HEK293 (cell line): ENCODE measurements around the gene OLFM2.

Experiments used
- CTCF ChIA-PET: fragments of 350-600 bp; formaldehyde crosslinking; extraction: SDS; loops from one replicate; lab custom pipeline; 2021; ENCODE audit warnings: antibody characterized with exemption; lab: Yijun Ruan, JAX
- POLR2A ChIA-PET: fragments of 300-600 bp; formaldehyde crosslinking; extraction: SDS; loops from one replicate; lab custom pipeline; 2020; ENCODE audit warnings: antibody characterized with exemption, inconsistent platforms; lab: Yijun Ruan, JAX
- H3K27ac ChIP-seq: fragments of 200-500 bp; sonication (Bioruptor generic); 2 replicates; pipeline ENCODE4 v1.5.1; 2014; ENCODE audit warnings: low read depth, low read length, control low read depth, inconsistent platforms; ENCODE audit errors: extremely low read depth
- H3K36me3 ChIP-seq, 2 experiments: fragments of 200-500 bp in 1 of 2; sonication (Bioruptor generic) in 1 of 2; 1 replicate in 1 of 2; 2 replicates in 1 of 2; pipeline ENCODE4 v1.5.1; 2014 to 2017; ENCODE audit warnings: inconsistent platforms in 2 of 2, low read length in 2 of 2; ENCODE audit not compliant: control insufficient read depth in 2 of 2, insufficient read depth in 1 of 2
- H3K4me1 ChIP-seq: fragments of 200-500 bp; sonication (Bioruptor generic); 2 replicates; pipeline ENCODE4 v1.5.1; 2014; ENCODE audit warnings: mild to moderate bottlenecking, low read length, inconsistent platforms; ENCODE audit not compliant: control insufficient read depth, insufficient read depth
- H3K4me3 ChIP-seq: 2 replicates; pipeline ENCODE4 v1.5.1; 2011; ENCODE audit warnings: low read depth, mild to moderate bottlenecking, control low read depth, low read length, moderate library complexity
- H3K9me3 ChIP-seq: fragments of 200-500 bp; sonication (Bioruptor generic); 2 replicates; pipeline ENCODE4 v1.5.1; 2014; ENCODE audit warnings: low read depth, low read length, inconsistent platforms; ENCODE audit not compliant: control insufficient read depth, insufficient read depth
- IKZF3 ChIP-seq: fragments of 450-650 bp; IDR thresholded peaks from 2 replicates; pipeline ENCODE4 v1.5.0; 2018; ENCODE audit warnings: missing biosample characterization, mild to moderate bottlenecking, missing genetic modification characterization, moderate library complexity
- KLF10 ChIP-seq: fragments of 450-650 bp; IDR thresholded peaks from 2 replicates; pipeline ENCODE4 v1.5.1; 2018; ENCODE audit warnings: missing biosample characterization, mild to moderate bottlenecking, missing genetic modification characterization
- OSR2 ChIP-seq: fragments of 450-650 bp; formaldehyde crosslinking; IDR thresholded peaks from 2 replicates; pipeline ENCODE4 v1.5.1; 2016; ENCODE audit warnings: missing biosample characterization, missing genetic modification characterization
- RBAK ChIP-seq: fragments of 450-650 bp; formaldehyde crosslinking; IDR thresholded peaks from 2 replicates; pipeline ENCODE4 v1.5.1; 2016; ENCODE audit warnings: missing biosample characterization, missing genetic modification characterization
- SCRT1 ChIP-seq: fragments of 450-650 bp; formaldehyde crosslinking; IDR thresholded peaks from 2 replicates; pipeline ENCODE4 v1.5.1; 2016; ENCODE audit warnings: missing biosample characterization, missing genetic modification characterization, borderline replicate concordance
- SCRT2 ChIP-seq: fragments of 450-650 bp; formaldehyde crosslinking; IDR thresholded peaks from 2 replicates; pipeline ENCODE4 v1.5.1; 2016; ENCODE audit warnings: missing biosample characterization, missing genetic modification characterization
- TRIM28 ChIP-seq: IDR thresholded peaks from 2 replicates; pipeline ENCODE4 v1.6.1; 2011; ENCODE audit warnings: low read length, control low read depth, borderline replicate concordance
- ZNF112 ChIP-seq: fragments of 450-650 bp; formaldehyde crosslinking; IDR thresholded peaks from 2 replicates; pipeline ENCODE4 v1.5.0; 2017; ENCODE audit warnings: missing biosample characterization, missing genetic modification characterization
- ZNF157 ChIP-seq: fragments of 450-650 bp; formaldehyde crosslinking; IDR thresholded peaks from 2 replicates; pipeline ENCODE4 v1.5.1; 2016; ENCODE audit warnings: missing biosample characterization, missing genetic modification characterization
- ZNF169 ChIP-seq: fragments of 450-650 bp; formaldehyde crosslinking; IDR thresholded peaks from 2 replicates; pipeline ENCODE4 v1.5.1; 2016; ENCODE audit warnings: missing biosample characterization, missing genetic modification characterization
- ZNF350 ChIP-seq: fragments of 450-650 bp; formaldehyde crosslinking; IDR thresholded peaks from 2 replicates; pipeline ENCODE4 v1.5.0; 2017; ENCODE audit warnings: missing biosample characterization, mild to moderate bottlenecking, missing genetic modification characterization
- ZNF501 ChIP-seq: fragments of 450-650 bp; formaldehyde crosslinking; IDR thresholded peaks from 2 replicates; pipeline ENCODE4 v1.5.1; 2016; ENCODE audit warnings: missing biosample characterization, missing genetic modification characterization
- ZNF549 ChIP-seq: fragments of 450-650 bp; IDR thresholded peaks from 2 replicates; pipeline ENCODE4 v1.5.1; 2018; ENCODE audit warnings: missing biosample characterization, missing genetic modification characterization, mild to moderate bottlenecking, inconsistent platforms, moderate library complexity
- ZNF600 ChIP-seq: fragments of 450-650 bp; formaldehyde crosslinking; IDR thresholded peaks from 2 replicates; pipeline ENCODE4 v1.5.1; 2016; ENCODE audit warnings: missing biosample characterization, missing genetic modification characterization
- ZNF621 ChIP-seq: fragments of 450-650 bp; formaldehyde crosslinking; IDR thresholded peaks from 2 replicates; pipeline ENCODE4 v1.5.1; 2017; ENCODE audit warnings: missing biosample characterization, missing genetic modification characterization
- ZNF658 ChIP-seq: fragments of 450-650 bp; formaldehyde crosslinking; IDR thresholded peaks from 2 replicates; pipeline ENCODE4; 2016; ENCODE audit warnings: missing biosample characterization, missing genetic modification characterization
- ZNF768 ChIP-seq: fragments of 450-650 bp; formaldehyde crosslinking; IDR thresholded peaks from 2 replicates; pipeline ENCODE4 v1.5.1; 2018; ENCODE audit warnings: missing biosample characterization, mild to moderate bottlenecking, missing genetic modification characterization
- TF ChIP-seq, protein P1 (sequence below): fragments of 450-650 bp; formaldehyde crosslinking; IDR thresholded peaks from 2 replicates; pipeline ENCODE4 v1.5.1; 2016; ENCODE audit warnings: missing biosample characterization, missing genetic modification characterization
- TF ChIP-seq, protein P2 (sequence below): fragments of 450-650 bp; formaldehyde crosslinking; IDR thresholded peaks from 2 replicates; pipeline ENCODE4 v1.5.1; 2016; ENCODE audit warnings: missing biosample characterization, missing genetic modification characterization
- TF ChIP-seq, protein P3 (sequence below): fragments of 450-650 bp; formaldehyde crosslinking; conservative IDR thresholded peaks from 2 replicates; pipeline ENCODE4 v1.5.1; 2016; ENCODE audit warnings: low read depth, missing biosample characterization, missing genetic modification characterization
- TF ChIP-seq, protein P4 (sequence below): fragments of 450-650 bp; formaldehyde crosslinking; IDR thresholded peaks from 2 replicates; pipeline ENCODE4 v1.5.1; 2016; ENCODE audit warnings: missing biosample characterization, missing genetic modification characterization
- TF ChIP-seq, protein P5 (sequence below): fragments of 450-650 bp; formaldehyde crosslinking; IDR thresholded peaks from 2 replicates; pipeline ENCODE4 v1.5.1; 2016; ENCODE audit warnings: missing biosample characterization, missing genetic modification characterization

OLFM2 gene

DNA sequence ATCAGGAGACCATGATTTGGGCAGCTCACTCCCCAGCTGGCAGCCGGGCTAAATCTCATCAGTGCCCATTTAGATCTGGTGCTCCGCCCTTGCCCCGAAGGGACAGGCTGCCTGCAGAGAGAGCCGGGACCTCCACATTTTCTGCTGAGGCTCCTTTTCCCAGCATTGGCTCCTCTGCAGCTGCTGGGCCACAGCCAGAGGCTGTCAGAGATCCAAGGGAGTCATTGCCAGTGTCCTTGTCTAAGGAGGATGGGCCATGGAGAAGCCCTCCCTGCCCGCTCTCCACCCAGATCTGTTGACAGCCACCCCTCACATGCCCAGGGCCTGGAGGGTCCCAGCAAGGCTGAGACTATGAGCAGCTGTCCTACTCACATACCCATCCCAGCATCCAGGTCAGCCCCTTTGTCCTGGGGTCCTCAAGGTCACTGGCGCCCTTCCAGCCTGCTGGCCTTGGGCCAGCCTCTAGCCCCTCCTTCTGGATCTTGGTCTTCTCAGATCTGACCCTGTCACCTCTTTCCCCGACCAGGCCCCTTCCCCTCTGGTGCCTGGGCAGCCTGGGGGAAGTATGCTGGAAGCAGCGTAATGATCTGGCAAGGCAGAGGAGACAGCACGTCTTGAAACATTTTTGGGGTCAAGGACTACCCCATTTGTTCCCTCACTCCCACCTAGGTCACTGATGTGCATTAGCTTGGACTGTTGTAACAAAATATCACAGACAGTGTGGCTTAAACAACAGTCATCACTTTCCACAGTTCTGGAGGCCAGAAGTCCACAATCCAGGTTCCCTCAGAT is 93.3 kb downstream of the OLFM2 start:
- CTCF ChIA-PET: interaction anchor here (0.6 kb wide), 3 partner anchors 8 to 157 kb away, joined by 3 to 5 read pairs (median 3); no protein-coding TSS in a partner anchor
- POLR2A ChIA-PET: no interaction called here

DNA sequence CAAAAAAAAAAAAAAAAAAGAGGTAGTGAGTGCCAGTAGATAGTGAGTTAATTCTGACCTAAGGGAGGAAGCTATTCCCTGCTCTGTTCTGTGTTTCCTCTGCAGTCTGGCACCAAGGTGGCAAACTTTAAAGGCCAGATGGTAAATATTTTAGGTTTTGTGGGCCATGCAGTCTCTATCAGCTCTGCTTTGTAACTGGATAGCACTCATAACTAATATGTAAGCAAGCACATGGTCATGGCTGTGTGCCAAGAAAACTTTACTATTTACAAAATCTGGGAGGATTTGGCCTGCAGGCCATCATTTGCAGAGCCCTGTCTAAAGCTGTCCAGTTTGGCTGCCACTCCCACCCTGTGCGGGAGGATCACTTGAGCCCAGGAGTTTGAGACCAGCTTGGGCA is 96.9 kb downstream of the OLFM2 start:
- TF ChIP-seq, protein P1, sequence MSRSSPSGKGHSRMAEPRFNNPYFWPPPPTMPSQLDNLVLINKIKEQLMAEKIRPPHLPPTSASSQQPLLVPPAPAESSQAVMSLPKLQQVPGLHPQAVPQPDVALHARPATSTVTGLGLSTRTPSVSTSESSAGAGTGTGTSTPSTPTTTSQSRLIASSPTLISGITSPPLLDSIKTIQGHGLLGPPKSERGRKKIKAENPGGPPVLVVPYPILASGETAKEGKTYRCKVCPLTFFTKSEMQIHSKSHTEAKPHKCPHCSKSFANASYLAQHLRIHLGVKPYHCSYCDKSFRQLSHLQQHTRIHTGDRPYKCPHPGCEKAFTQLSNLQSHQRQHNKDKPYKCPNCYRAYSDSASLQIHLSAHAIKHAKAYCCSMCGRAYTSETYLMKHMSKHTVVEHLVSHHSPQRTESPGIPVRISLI (tag by site-specific recombination): no peak
- no peak for TF ChIP-seq ZNF501 (tag by site-specific recombination)
- TF ChIP-seq ZNF549 (tag by site-specific recombination): no peak
- TF ChIP-seq ZNF169 (tag by site-specific recombination): no peak
- TF ChIP-seq ZNF600 (tag by site-specific recombination): no peak
- no peak overlapping the region for H3K27ac ChIP-seq
- no peak overlapping the region for H3K4me3 ChIP-seq
- H3K4me1 ChIP-seq: no peaks in the 10 kb centered on the region
- ChIA-PET POLR2A (interaction anchor here (0.9 kb wide), 1 partner anchor 13 kb away, joined by 5 read pairs; no protein-coding TSS in a partner anchor), CTCF (interaction anchor here (1.5 kb wide), 1 partner anchor 21 kb away, joined by 3 read pairs; no protein-coding TSS in a partner anchor)
- H3K9me3 ChIP-seq: no peaks in the 10 kb centered on the region
- peaks cover 45 to 72% of the 10 kb centered on the region in 2 experiments for H3K36me3 ChIP-seq

More for the DNA sequence above, 93.3 kb downstream of the OLFM2 start:
- Histone ChIP-seq H3K36me3 (peaks cover 36 to 99% of the 10 kb centered on the region in 2 experiments), H3K4me1 (no peaks in the 10 kb centered on the region), H3K27ac (no peak overlapping the region), H3K9me3 (no peaks in the 10 kb centered on the region), H3K4me3 (no peak overlapping the region)
- no peak for TF ChIP-seq OSR2 (tag by site-specific recombination)
- no peak for TF ChIP-seq ZNF621 (tag by site-specific recombination)
- TF ChIP-seq KLF10: no peak
- TF ChIP-seq, protein P2, sequence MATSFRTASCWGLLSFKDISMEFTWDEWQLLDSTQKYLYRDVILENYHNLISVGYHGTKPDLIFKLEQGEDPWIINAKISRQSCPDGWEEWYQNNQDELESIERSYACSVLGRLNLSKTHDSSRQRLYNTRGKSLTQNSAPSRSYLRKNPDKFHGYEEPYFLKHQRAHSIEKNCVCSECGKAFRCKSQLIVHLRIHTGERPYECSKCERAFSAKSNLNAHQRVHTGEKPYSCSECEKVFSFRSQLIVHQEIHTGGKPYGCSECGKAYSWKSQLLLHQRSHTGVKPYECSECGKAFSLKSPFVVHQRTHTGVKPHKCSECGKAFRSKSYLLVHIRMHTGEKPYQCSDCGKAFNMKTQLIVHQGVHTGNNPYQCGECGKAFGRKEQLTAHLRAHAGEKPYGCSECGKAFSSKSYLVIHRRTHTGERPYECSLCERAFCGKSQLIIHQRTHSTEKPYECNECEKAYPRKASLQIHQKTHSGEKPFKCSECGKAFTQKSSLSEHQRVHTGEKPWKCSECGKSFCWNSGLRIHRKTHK (tag by site-specific recombination): no peak
- TF ChIP-seq, protein P3, sequence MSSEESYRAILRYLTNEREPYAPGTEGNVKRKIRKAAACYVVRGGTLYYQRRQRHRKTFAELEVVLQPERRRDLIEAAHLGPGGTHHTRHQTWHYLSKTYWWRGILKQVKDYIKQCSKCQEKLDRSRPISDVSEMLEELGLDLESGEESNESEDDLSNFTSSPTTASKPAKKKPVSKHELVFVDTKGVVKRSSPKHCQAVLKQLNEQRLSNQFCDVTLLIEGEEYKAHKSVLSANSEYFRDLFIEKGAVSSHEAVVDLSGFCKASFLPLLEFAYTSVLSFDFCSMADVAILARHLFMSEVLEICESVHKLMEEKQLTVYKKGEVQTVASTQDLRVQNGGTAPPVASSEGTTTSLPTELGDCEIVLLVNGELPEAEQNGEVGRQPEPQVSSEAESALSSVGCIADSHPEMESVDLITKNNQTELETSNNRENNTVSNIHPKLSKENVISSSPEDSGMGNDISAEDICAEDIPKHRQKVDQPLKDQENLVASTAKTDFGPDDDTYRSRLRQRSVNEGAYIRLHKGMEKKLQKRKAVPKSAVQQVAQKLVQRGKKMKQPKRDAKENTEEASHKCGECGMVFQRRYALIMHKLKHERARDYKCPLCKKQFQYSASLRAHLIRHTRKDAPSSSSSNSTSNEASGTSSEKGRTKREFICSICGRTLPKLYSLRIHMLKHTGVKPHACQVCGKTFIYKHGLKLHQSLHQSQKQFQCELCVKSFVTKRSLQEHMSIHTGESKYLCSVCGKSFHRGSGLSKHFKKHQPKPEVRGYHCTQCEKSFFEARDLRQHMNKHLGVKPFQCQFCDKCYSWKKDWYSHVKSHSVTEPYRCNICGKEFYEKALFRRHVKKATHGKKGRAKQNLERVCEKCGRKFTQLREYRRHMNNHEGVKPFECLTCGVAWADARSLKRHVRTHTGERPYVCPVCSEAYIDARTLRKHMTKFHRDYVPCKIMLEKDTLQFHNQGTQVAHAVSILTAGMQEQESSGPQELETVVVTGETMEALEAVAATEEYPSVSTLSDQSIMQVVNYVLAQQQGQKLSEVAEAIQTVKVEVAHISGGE: no peak

DNA sequence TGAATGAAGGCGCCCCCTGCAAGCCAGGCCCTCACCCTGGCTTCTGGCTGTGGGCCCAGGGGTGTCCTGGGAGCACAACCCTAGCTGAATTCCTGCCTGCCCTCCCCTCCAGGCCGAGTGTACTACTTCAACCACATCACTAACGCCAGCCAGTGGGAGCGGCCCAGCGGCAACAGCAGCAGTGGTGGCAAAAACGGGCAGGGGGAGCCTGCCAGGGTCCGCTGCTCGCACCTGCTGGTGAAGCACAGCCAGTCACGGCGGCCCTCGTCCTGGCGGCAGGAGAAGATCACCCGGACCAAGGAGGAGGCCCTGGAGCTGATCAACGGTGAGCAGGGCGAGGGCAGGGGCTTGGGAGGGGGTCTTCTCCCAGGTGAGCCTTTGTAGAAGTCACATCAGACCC is 98.0 kb downstream of the OLFM2 start:
- ChIA-PET CTCF (interaction anchor here (0.7 to 1.5 kb wide), 2 partner anchors 22 to 162 kb away, joined by 3 read pairs; no protein-coding TSS in a partner anchor), POLR2A (no interaction called here)
- Histone ChIP-seq H3K9me3 (no peaks in the 10 kb centered on the region), H3K4me3 (no peak overlapping the region), H3K4me1 (no peaks in the 10 kb centered on the region), H3K36me3 (peaks cover 40 to 62% of the 10 kb centered on the region in 2 experiments), H3K27ac (no peak overlapping the region)
- TF ChIP-seq, protein P4, sequence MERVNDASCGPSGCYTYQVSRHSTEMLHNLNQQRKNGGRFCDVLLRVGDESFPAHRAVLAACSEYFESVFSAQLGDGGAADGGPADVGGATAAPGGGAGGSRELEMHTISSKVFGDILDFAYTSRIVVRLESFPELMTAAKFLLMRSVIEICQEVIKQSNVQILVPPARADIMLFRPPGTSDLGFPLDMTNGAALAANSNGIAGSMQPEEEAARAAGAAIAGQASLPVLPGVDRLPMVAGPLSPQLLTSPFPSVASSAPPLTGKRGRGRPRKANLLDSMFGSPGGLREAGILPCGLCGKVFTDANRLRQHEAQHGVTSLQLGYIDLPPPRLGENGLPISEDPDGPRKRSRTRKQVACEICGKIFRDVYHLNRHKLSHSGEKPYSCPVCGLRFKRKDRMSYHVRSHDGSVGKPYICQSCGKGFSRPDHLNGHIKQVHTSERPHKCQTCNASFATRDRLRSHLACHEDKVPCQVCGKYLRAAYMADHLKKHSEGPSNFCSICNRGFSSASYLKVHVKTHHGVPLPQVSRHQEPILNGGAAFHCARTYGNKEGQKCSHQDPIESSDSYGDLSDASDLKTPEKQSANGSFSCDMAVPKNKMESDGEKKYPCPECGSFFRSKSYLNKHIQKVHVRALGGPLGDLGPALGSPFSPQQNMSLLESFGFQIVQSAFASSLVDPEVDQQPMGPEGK (tag by site-specific recombination): no peak
- TF ChIP-seq IKZF3 (tag by site-specific recombination) (no peak), ZNF658 (tag by site-specific recombination) (no peak), RBAK (no peak), SCRT2 (no peak), ZNF112 (tag by site-specific recombination) (no peak), ZNF157 (tag by site-specific recombination) (no peak), TRIM28 (no peak), ZNF768 (tag by site-specific recombination) (no peak), SCRT1 (tag by site-specific recombination) (no peak), ZNF350 (no peak)
- TF ChIP-seq, protein P5, sequence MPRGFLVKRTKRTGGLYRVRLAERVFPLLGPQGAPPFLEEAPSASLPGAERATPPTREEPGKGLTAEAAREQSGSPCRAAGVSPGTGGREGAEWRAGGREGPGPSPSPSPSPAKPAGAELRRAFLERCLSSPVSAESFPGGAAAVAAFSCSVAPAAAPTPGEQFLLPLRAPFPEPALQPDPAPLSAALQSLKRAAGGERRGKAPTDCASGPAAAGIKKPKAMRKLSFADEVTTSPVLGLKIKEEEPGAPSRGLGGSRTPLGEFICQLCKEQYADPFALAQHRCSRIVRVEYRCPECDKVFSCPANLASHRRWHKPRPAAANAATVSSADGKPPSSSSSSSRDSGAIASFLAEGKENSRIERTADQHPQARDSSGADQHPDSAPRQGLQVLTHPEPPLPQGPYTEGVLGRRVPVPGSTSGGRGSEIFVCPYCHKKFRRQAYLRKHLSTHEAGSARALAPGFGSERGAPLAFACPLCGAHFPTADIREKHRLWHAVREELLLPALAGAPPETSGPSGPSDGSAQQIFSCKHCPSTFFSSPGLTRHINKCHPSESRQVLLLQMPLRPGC (tag by site-specific recombination): no peak
